Neuron (in vitro differentiated cells): ENCODE data around the gene MACO1.
"Not testable (repeated sequence)": the region's sequence is repeated elsewhere in the genome, so short reads cannot be mapped to it uniquely, and the experiment has no call there.

Source experiments
- H2AFZ ChIP-seq: one replicate; pipeline ENCODE4 v1.6.1; 2013; ENCODE audit warnings: low read depth, mild to moderate bottlenecking, inconsistent platforms, low read length, moderate library complexity
- H3K27me3 ChIP-seq: one replicate; pipeline ENCODE4 v1.6.1; 2013; ENCODE audit warnings: low read length; ENCODE audit not compliant: insufficient read depth
- H3K36me3 ChIP-seq: one replicate; pipeline ENCODE4 v1.6.1; 2013; ENCODE audit warnings: low read length; ENCODE audit not compliant: insufficient read depth
- H3K4me1 ChIP-seq: one replicate; pipeline ENCODE4 v1.6.1; 2013; ENCODE audit warnings: low read length; ENCODE audit not compliant: insufficient read depth
- H3K4me3 ChIP-seq: 2 replicates; pipeline ENCODE4 v1.5.1; 2013; ENCODE audit warnings: mild to moderate bottlenecking, low read length, moderate library complexity
- H3K9me3 ChIP-seq: one replicate; pipeline ENCODE4 v1.6.1; 2013; ENCODE audit warnings: low read length

The MACO1 gene

GRCh38 chr1:25456502-25456901 is 25.8 kb downstream of the MACO1 start:
- no peaks in the 10 kb centered on the region for H3K4me1 ChIP-seq
- H3K4me3 ChIP-seq: no peak overlapping the region
- H3K9me3 ChIP-seq: peaks cover 2% of the 10 kb centered on the region
- no peaks in the 10 kb centered on the region for H3K27me3 ChIP-seq
- H3K36me3 ChIP-seq: peaks cover 35% of the 10 kb centered on the region
- H2AFZ ChIP-seq: no peak overlapping the region

- no peaks in the 10 kb centered on the region for H3K27me3 ChIP-seq
- H3K4me1 ChIP-seq: no peaks in the 10 kb centered on the region
- H3K4me3 ChIP-seq: no peak overlapping the region
These were observed 28.0 kb downstream of the MACO1 start for GRCh38 chr1:25458541-25459298.

GRCh38 chr1:25460020-25460419 is 29.3 kb downstream of the MACO1 start:
- Histone ChIP-seq H3K36me3 (peaks cover 30% of the 10 kb centered on the region), H2AFZ (no peak overlapping the region), H3K27me3 (no peaks in the 10 kb centered on the region), H3K4me1 (no peaks in the 10 kb centered on the region), H3K9me3 (peaks cover 2% of the 10 kb centered on the region), H3K4me3 (no peak overlapping the region)

More at GRCh38 chr1:25458541-25459298, 28.0 kb downstream of the MACO1 start:
- Histone ChIP-seq H2AFZ (no peak overlapping the region), H3K36me3 (peaks cover 33% of the 10 kb centered on the region), H3K9me3 (peaks cover 2% of the 10 kb centered on the region)

GRCh38 chr1:25460816-25461215 is 30.1 kb downstream of the MACO1 start:
- not testable (repeated sequence) for H2AFZ ChIP-seq, H3K4me1 ChIP-seq, H3K27me3 ChIP-seq, H3K9me3 ChIP-seq, H3K4me3 ChIP-seq
- H3K36me3 ChIP-seq: peaks cover 30% of the 10 kb centered on the region

- Histone ChIP-seq H3K9me3 (peaks cover 4% of the 10 kb centered on the region), H3K4me3 (no peak overlapping the region), H3K36me3 (peaks cover 24% of the 10 kb centered on the region), H3K4me1 (no peaks in the 10 kb centered on the region), H2AFZ (no peak overlapping the region), H3K27me3 (no peaks in the 10 kb centered on the region)
These were observed 31.2 kb downstream of the MACO1 start for GRCh38 chr1:25461849-25462248.

- Histone ChIP-seq H3K27me3 (no peaks in the 10 kb centered on the region), H3K4me1 (no peaks in the 10 kb centered on the region), H3K4me3 (no peak overlapping the region), H3K36me3 (peaks cover 16% of the 10 kb centered on the region), H3K9me3 (peaks cover 4% of the 10 kb centered on the region), H2AFZ (no peak overlapping the region)
These were observed 32.0 kb downstream of the MACO1 start for GRCh38 chr1:25462732-25463131.

- Histone ChIP-seq H2AFZ (no peak overlapping the region), H3K4me3 (no peak overlapping the region), H3K27me3 (no peaks in the 10 kb centered on the region), H3K4me1 (no peaks in the 10 kb centered on the region), H3K36me3 (peaks cover 4% of the 10 kb centered on the region), H3K9me3 (peaks cover 2% of the 10 kb centered on the region)
These were observed 36.5 kb downstream of the MACO1 start for GRCh38 chr1:25467193-25467592.

GRCh38 chr1:25467616-25468015 is 36.9 kb downstream of the MACO1 start:
- Histone ChIP-seq H3K4me3 (no peak overlapping the region), H3K36me3 (peaks cover 4% of the 10 kb centered on the region), H2AFZ (no peak overlapping the region), H3K27me3 (no peaks in the 10 kb centered on the region), H3K9me3 (peaks cover 2% of the 10 kb centered on the region), H3K4me1 (no peaks in the 10 kb centered on the region)

- H3K4me3 ChIP-seq: no peak overlapping the region
- H3K36me3 ChIP-seq: peaks cover 4% of the 10 kb centered on the region
- H3K4me1 ChIP-seq: no peaks in the 10 kb centered on the region
- H3K27me3 ChIP-seq: no peaks in the 10 kb centered on the region
- peaks cover 2% of the 10 kb centered on the region for H3K9me3 ChIP-seq
- no peak overlapping the region for H2AFZ ChIP-seq
These were observed 37.3 kb downstream of the MACO1 start for GRCh38 chr1:25468033-25468432.

- Histone ChIP-seq H3K36me3 (peaks cover 4% of the 10 kb centered on the region), H3K4me3 (no peak overlapping the region), H2AFZ (no peak overlapping the region), H3K27me3 (no peaks in the 10 kb centered on the region), H3K9me3 (peaks cover 2% of the 10 kb centered on the region), H3K4me1 (no peaks in the 10 kb centered on the region)
These were observed 38.5 kb downstream of the MACO1 start for GRCh38 chr1:25469177-25469576.

- Histone ChIP-seq H3K4me1 (no peaks in the 10 kb centered on the region), H3K36me3 (peaks cover 7% of the 10 kb centered on the region), H2AFZ (no peak overlapping the region), H3K4me3 (no peak overlapping the region), H3K9me3 (no peaks in the 10 kb centered on the region), H3K27me3 (no peaks in the 10 kb centered on the region)
These were observed 41.8 kb downstream of the MACO1 start for GRCh38 chr1:25472471-25472870.

GRCh38 chr1:25473653-25474225 is 43.0 kb downstream of the MACO1 start:
- Histone ChIP-seq H3K9me3 (no peaks in the 10 kb centered on the region), H3K4me1 (no peaks in the 10 kb centered on the region), H3K4me3 (no peak overlapping the region), H2AFZ (no peak overlapping the region), H3K36me3 (peaks cover 7% of the 10 kb centered on the region), H3K27me3 (no peaks in the 10 kb centered on the region)

GRCh38 chr1:25474439-25475047 is 43.8 kb downstream of the MACO1 start:
- no peak overlapping the region for H2AFZ ChIP-seq
- H3K36me3 ChIP-seq: peaks cover 7% of the 10 kb centered on the region
- H3K9me3 ChIP-seq: no peaks in the 10 kb centered on the region
- H3K27me3 ChIP-seq: no peaks in the 10 kb centered on the region
- H3K4me1 ChIP-seq: no peaks in the 10 kb centered on the region
- H3K4me3 ChIP-seq: no peak overlapping the region
